ENCODE results near the gene TRIM67. TPM values are rescaled to one million over a fixed set of nuclear protein-coding genes. Genes with fewer than 3 reads are reported as not detected.

The TRIM67 gene
- total RNA-seq, 1 experiment from 2014 or later, result 0.54 TPM

GRCh38 chr1:231193710-231194340, 32.0 kb downstream of the TRIM67 start:
- intact Hi-C loops (cut with micrococcal nuclease; ENCODE audit: unreplicated experiment), result loop anchor here (2.0 kb wide), 1 partner anchor 23 kb away; no protein-coding TSS in a partner anchor
- Histone ChIP-seq H3K27me3 (replicated peaks; ENCODE audit: control insufficient read depth, insufficient read depth, low read length) (no peaks in the 10 kb centered on the region), H3K4me3 (ENCODE audit: low read depth, low read length) (no peak overlapping the region), H3K4me1 (peaks cover 37% of the 10 kb centered on the region), H3K9me3 (peaks cover 9% of the 10 kb centered on the region), H3K36me3 (ENCODE audit: control insufficient read depth, insufficient read depth, low read length) (no peaks in the 10 kb centered on the region)
- no TSS peak for BruUV-seq (replicated peaks)
- peaks cover 25% of the 10 kb centered on the region for H3K4me1 Mint-ChIP-seq (ENCODE audit: low read depth, unreplicated experiment)
- H3K27me3 Mint-ChIP-seq (ENCODE audit: insufficient read depth, unreplicated experiment), result no peaks in the 10 kb centered on the region
- no peak for DNase-seq
- ChIA-PET POLR2A (no interaction called here), CTCF (no interaction called here)
- TF ChIP-seq, protein P1, sequence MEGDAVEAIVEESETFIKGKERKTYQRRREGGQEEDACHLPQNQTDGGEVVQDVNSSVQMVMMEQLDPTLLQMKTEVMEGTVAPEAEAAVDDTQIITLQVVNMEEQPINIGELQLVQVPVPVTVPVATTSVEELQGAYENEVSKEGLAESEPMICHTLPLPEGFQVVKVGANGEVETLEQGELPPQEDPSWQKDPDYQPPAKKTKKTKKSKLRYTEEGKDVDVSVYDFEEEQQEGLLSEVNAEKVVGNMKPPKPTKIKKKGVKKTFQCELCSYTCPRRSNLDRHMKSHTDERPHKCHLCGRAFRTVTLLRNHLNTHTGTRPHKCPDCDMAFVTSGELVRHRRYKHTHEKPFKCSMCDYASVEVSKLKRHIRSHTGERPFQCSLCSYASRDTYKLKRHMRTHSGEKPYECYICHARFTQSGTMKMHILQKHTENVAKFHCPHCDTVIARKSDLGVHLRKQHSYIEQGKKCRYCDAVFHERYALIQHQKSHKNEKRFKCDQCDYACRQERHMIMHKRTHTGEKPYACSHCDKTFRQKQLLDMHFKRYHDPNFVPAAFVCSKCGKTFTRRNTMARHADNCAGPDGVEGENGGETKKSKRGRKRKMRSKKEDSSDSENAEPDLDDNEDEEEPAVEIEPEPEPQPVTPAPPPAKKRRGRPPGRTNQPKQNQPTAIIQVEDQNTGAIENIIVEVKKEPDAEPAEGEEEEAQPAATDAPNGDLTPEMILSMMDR (IDR thresholded peaks at IDR 0.05; ENCODE audit: insufficient read depth in 1 of 2, low read depth in 1 of 2, low read length in 1 of 2, severe bottlenecking in 1 of 2, unreplicated experiment in 1 of 2), result no peak
- H3K27ac Mint-ChIP-seq (ENCODE audit: unreplicated experiment), result peak overlapping the region; percentile 6
- no peak overlapping the region for H3K4me3 Mint-ChIP-seq (ENCODE audit: unreplicated experiment)
- H3K36me3 Mint-ChIP-seq (ENCODE audit: insufficient read depth, unreplicated experiment), result peaks cover 4% of the 10 kb centered on the region
- H3K9me3 Mint-ChIP-seq (ENCODE audit: unreplicated experiment), result peaks cover 10% of the 10 kb centered on the region

GRCh38 chr1:231194476-231194842, 32.6 kb downstream of the TRIM67 start:
- peaks cover 25% of the 10 kb centered on the region for H3K4me1 Mint-ChIP-seq (ENCODE audit: low read depth, unreplicated experiment)
- TF ChIP-seq, protein P1 (IDR thresholded peaks at IDR 0.05; ENCODE audit: insufficient read depth in 1 of 2, low read depth in 1 of 2, low read length in 1 of 2, severe bottlenecking in 1 of 2, unreplicated experiment in 1 of 2), result no peak
- H3K9me3 Mint-ChIP-seq (ENCODE audit: unreplicated experiment), result peaks cover 10% of the 10 kb centered on the region
- Histone ChIP-seq H3K4me1 (peaks cover 37% of the 10 kb centered on the region), H3K4me3 (ENCODE audit: low read depth, low read length) (no peak overlapping the region), H3K36me3 (ENCODE audit: control insufficient read depth, insufficient read depth, low read length) (no peaks in the 10 kb centered on the region), H3K9me3 (peaks cover 9% of the 10 kb centered on the region), H3K27me3 (replicated peaks; ENCODE audit: control insufficient read depth, insufficient read depth, low read length) (no peaks in the 10 kb centered on the region)
- no TSS peak for BruUV-seq (replicated peaks)
- peaks cover 4% of the 10 kb centered on the region for H3K36me3 Mint-ChIP-seq (ENCODE audit: insufficient read depth, unreplicated experiment)
- ChIA-PET CTCF (interaction anchor here (1.0 to 1.5 kb wide), 3 partner anchors 13 to 102 kb away, joined by 4 to 8 read pairs (median 5); no protein-coding TSS in a partner anchor), POLR2A (interaction anchor here (0.6 to 1.3 kb wide), 2 partner anchors 39 to 426 kb away, joined by 4 to 5 read pairs; no protein-coding TSS in a partner anchor)
- intact Hi-C loops (cut with micrococcal nuclease; ENCODE audit: unreplicated experiment), result loop anchor here (2.0 kb wide), 1 partner anchor 24 kb away; no protein-coding TSS in a partner anchor
- no peak for DNase-seq
- no peak overlapping the region for H3K4me3 Mint-ChIP-seq (ENCODE audit: unreplicated experiment)
- H3K27me3 Mint-ChIP-seq (ENCODE audit: insufficient read depth, unreplicated experiment), result no peaks in the 10 kb centered on the region
- H3K27ac Mint-ChIP-seq (ENCODE audit: unreplicated experiment), result no peak overlapping the region

- TF ChIP-seq, protein P1 (IDR thresholded peaks at IDR 0.05; ENCODE audit: insufficient read depth in 1 of 2, low read depth in 1 of 2, low read length in 1 of 2, severe bottlenecking in 1 of 2, unreplicated experiment in 1 of 2), result no peak
- H3K27me3 Mint-ChIP-seq (ENCODE audit: insufficient read depth, unreplicated experiment), result no peaks in the 10 kb centered on the region
- no peak overlapping the region for H3K4me3 ChIP-seq (ENCODE audit: low read depth, low read length)
- H3K36me3 Mint-ChIP-seq (ENCODE audit: insufficient read depth, unreplicated experiment), result peaks cover 4% of the 10 kb centered on the region
- H3K9me3 ChIP-seq, result peaks cover 4% of the 10 kb centered on the region
- ChIA-PET POLR2A (interaction anchor here (0.6 to 1.3 kb wide), 2 partner anchors 39 to 427 kb away, joined by 4 to 5 read pairs; no protein-coding TSS in a partner anchor), CTCF (interaction anchor here (0.6 to 1.5 kb wide), 5 partner anchors 12 to 1622 kb away, joined by 3 to 8 read pairs (median 4); partner anchors contain the start of gene CAPN9)
- H3K27me3 ChIP-seq (replicated peaks; ENCODE audit: control insufficient read depth, insufficient read depth, low read length), result no peaks in the 10 kb centered on the region
- no peak overlapping the region for H3K27ac Mint-ChIP-seq (ENCODE audit: unreplicated experiment)
- peaks cover 32% of the 10 kb centered on the region for H3K4me1 ChIP-seq
- H3K4me1 Mint-ChIP-seq (ENCODE audit: low read depth, unreplicated experiment), result peaks cover 25% of the 10 kb centered on the region
- DNase-seq, result peak; percentile 82 to 91
- no peak overlapping the region for H3K4me3 Mint-ChIP-seq (ENCODE audit: unreplicated experiment)
- H3K36me3 ChIP-seq (ENCODE audit: control insufficient read depth, insufficient read depth, low read length), result no peaks in the 10 kb centered on the region
- intact Hi-C loops (cut with micrococcal nuclease; ENCODE audit: unreplicated experiment), result loop anchor here (1.0 to 2.0 kb wide), 3 partner anchors 16 to 39 kb away; no protein-coding TSS in a partner anchor
- peaks cover 10% of the 10 kb centered on the region for H3K9me3 Mint-ChIP-seq (ENCODE audit: unreplicated experiment)
- no TSS peak for BruUV-seq (replicated peaks)
These were observed 33.1 kb downstream of the TRIM67 start for GRCh38 chr1:231194843-231195516.

All from Caco-2 (cell line).